Activated CD4-positive, alpha-beta T cell treated with anti-CD3 and anti-CD28 coated beads, Interleukin-10, Interleukin-2, amounts not matched to agents 100 ng/mL and 50 ng/mL, durations not matched to agents 16 hours and 8 hours (primary cell): ENCODE results near the gene DNAJB8.

Source experiments
- DNase-seq: peaks from one replicate; pipeline ENCODE4 v3.0.0-alpha.2; 2020

Gene DNAJB8

DNA sequence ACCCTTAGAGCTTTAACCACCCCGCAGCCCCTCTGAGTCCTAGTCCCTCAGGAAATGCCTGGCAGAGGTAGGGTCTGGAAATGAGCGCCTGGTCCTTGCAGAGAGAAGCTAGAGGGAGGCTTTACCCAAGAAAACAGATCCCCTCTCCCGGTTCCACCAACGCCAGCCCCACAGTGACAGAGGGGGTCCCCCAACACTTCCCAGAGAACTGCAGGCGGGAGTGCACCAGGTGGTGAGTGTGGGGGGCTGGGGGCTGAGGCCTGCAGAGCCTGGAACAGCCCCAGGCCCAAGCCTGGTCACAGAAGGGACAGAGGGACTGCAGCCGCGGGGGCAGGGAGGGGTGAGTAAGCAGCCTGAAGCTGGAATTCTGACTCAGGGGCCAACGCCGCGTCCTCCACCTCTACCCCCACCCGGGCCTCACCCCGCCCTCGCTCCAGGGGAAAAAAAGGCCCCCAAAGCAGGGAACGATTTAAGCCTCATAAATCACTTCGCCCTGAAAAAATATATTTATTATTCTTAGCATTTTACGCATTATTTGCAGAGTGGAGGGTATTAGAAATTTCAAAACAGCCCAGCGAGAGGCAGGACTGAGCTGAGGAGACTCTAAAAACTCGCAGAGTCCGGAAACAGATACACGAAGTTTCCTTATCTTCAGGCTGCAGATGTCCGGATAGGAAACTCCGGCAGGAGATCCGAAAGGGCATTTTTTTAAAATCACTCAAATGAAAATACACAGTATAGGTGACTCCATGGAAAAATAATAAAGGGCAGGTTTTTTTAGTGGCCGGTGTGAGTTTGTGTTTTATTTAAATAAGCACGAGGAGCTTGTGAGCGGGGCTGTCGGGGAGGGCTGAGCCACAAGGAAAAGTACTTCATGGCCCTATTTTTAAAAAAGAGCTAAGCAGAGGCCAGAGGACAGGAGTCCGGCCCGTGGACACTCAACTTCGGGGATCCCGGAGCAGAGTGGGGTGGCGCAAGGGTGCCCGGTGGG, 16.3 kb upstream of the DNAJB8 start:
- no peak for DNase-seq

DNA sequence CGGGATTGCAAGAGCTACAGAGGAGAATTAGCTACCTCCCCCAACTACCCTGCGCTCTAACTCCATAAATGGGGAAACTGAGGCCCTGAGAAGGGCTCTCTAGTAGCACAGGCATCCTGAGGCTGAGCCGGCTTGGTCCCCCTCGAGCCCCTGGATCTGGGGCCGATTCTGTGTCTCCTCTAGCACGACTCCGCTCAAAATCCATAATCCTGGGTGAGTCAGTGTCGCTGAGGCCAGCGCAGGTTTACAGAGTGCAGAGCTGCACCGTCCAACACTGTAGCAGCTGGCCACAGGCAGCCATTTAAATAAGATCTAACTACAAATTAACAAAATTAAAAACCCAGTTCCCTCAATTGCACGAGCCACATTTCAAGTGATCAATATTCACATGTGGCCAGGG, 15.5 kb upstream of the DNAJB8 start:
- no peak for DNase-seq

DNA sequence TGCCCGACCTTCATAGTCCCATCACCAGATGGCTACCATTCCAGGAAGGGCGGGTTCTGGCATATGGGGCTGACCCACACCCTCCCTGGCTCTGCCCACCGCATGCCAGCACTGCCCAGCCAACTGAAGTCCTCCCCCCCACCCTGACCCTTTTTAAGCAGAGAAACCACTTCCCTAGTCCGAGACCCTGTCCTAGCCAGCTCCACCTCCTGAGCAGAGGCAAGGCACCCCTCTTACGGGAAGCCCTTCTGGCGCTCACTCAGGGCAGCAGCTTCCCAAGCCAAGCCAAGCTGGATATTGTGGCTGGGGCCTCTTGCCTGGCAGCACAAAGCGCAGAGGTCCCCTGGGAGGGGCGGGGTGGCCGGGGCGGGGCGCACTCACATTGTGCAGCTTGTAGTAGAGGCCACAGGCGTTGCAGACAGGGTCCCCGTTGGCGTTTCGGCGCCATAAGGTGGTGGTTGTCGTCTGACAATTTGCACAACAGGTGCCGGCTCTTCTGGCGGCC, 14.8 kb upstream of the DNAJB8 start:
- no peak for DNase-seq

DNA sequence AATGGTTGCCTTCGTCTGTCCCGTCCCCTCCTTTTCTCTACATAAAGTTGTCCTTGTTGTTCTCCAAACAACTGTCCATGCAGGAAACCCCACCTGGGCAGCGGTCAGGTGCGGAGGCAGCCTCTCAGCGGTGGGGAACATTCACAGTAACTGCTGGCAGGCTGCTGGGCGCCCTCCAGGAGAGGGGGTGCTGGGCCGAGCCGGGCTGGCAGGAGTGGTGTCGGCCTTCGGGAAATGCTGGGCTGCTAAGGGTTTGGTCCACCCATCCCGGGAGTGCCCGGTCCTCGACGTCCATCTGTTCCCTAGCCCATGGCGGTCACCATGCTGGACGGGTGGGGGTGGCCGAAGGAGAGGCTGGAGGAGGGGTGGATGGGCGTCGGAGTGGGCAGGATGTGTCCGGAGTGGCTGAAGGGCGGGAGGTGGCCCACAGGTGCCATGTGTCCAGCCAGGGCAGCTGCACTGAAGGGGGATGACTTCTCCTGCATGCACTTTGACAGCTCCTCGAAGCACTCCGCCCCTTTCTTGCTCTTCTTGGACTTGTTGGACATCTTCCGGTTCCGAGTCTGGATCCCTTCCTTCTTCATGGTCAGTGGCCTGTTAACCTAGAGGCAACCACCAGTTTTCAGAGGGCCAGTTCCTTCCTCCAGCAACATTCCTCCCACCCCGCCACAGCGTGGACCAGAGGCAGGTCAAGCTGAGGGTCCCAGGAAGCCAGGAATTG, 14.2 kb upstream of the DNAJB8 start:
- no peak for DNase-seq

DNA sequence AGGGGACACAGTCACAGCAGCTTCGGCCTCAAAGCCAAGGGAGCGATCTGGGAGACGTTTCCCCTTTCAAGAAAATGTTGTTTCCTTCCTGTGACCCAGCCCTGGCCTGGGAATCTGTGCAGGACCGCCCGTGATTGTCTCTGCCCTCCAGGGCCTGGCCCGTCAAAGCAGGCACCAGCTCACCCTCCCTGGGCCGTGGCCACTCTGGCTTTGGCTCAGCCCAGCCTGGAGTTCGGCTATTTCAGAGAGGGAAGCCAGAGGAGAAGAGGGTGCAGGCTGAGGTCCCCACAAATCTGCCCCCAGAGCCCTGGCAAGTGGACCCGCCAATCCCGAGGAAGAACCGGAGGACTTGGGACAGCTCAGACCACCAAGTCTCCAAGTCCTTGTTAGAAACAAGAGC, 13.6 kb upstream of the DNAJB8 start:
- DNase-seq: no peak

DNA sequence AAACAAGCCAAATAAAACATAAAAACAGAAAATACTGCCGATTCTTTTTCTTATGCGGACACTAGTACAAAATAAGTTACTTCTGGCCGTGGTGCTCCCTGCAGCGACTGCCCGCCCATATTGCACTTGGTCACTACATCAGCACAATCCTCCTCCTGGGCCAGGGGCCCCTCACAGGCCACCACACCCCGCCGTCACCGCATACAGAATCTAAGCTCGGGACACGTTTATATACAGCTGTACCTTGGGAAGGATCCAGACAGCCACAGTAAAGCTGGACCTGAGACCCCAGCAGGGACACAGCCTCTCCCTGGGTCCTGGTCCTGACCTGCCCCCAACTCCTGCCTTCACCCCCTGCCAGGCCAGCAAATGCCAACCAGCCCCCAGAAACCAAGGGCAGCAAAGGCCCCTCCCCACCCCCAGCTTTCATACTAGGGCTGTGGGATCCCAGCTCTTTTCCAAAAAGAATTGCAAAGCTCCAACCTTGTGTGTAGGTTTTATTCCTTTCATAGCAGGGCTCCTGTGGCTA, 12.9 kb upstream of the DNAJB8 start:
- DNase-seq: no peak

DNA sequence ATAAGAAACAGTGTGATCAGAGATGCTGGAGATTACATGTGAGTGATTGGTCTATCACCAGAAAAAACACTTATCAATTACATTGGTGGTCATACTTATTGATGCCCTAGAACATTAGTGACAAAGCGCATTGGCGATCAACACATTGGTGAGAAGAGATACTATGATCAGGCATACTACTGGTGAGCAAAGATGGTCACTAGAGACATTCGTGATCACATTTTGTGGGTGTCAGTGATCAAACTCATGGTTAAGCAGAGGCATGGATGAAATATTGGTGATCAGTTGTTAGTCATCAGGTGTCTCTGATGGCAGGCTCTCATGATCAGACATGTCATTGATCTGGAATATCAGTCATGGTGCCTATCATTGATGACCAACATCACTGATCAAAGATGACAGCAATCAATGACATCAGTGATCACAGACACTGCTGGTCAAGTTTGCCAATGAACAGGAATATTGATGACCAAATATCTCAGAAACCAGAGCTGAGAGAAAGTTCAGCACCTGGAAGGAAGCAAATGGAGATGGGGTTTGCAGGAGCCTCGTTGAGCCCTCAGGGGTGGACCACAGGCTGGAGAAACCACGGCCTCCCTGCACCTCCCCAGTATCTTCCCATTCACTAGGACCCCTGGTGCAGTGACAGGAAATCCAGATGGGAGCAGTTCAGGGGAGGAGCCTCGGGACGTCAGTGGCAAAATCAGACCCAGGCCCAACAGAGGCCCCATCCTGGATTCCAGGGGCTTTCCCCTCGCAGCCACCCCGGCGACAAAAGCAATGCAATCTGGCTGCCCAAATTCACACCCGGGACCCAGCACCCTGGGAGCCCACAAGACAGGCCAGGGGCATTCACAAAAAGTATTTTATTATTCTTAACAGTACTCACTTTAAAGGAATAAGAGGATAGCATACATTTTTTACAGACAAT, 12.2 kb upstream of the DNAJB8 start:
- no peak for DNase-seq

DNA sequence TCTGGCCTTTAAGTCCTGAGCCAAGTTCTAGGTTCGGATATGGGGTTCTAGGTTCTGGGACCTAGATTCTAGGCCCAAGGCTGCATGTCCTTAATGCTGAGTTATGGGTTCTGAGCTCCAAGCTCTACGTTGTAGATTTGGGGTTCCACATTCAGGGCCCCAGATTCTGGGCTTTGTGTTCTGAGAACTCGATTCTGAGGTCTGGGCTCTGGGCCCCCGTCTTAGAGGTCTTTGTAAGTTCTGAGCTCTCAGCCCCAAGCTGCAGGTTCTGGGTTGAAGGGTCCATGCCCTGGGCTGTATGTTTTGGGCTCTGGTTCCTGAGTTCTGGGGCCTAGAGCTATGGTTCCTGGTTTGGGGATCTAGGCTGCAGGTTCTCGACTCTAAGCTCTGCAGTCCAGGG, 10.0 kb upstream of the DNAJB8 start:
- no peak for DNase-seq

DNA sequence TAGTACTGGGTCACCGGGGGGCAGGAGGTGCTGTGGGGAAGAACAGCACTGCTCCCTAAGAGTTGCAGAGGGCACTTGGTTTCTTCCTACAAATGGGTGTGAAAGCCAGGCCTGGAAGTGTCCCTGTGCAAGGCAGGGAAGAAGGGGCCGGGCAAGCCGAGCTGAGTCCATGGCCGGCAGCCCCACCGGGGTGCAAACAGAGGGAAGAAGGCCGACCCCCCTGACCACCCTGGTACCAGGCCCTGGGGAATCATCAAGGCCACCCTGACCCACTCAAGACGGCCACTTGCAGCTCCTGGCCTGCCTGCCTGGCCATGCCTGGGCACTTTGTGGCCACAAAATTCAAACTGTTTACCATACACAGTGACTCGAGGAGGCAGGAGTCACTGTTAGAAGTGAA, 8.7 kb upstream of the DNAJB8 start:
- DNase-seq: no peak

DNA sequence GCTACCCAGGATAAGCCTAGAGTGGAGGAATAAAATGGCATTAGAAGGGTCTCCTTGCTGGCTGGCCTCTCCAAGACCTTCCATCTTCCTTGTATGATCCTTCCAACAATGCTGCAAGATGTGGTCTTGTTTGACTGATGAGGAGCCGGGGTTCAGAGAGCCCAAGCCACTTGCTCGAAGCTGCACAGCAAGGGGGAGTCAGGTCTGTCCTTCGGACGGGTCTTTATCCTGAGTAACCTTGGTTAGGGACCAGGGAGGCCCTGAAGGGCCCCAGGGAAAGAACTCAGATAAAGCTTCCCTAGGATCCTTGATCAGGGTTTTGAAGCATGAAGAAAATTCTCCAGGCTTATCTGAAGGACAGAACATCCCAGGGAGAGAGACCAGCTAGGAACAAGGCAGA, 7.0 kb upstream of the DNAJB8 start:
- no peak for DNase-seq

DNA sequence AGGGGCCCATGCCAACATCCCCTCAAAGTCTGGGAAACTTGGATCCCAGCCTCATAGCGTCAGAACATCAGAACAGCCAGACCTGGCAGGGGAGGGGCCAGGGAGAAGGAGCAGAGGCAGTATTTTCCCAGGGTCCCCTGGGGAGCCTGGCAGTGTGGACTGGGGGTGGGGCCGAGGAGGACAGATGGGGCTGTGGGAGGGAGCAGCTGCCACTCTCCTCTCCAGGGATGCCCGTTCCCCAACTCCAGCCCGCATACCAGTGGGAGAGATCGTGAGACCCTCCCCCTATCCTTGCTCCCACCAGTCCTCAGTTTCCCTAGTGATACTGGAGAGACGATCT, 6.5 kb upstream of the DNAJB8 start:
- no peak for DNase-seq

DNA sequence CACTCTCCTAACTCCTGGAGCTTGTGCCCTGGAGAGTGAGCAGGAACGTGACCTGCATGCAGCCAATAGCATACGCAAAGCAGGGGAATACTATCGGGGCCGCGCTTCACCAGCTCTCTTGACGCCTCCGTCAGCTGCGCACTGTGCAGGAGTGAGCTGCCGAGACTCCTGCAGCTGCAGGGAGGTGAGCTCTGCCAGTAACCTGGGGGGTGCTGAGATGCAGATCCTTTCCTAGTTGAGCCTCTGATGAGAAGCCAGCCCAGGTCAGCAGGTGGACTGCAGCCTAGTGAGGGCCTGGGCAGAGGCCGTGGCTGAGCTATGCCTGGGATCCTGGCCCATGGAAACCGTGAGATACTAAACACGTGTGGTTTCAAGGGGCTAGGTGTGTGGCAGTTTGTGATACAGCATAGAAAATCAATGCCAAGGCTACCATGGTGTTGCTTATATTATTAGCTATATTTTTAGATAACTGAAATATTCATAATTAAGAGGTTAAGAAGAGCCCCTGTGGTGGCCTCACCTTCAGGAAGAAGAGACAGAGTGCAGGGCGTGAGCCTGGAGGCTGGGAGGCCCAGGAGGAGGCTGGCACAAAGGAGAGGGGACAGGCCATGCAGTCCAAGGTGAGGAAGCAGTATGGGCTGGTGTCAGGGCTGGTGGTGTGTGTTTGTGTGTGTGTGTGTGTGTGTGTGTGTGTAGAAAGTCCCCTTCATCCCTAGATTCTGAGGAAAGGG, 5.9 kb upstream of the DNAJB8 start:
- DNase-seq: no peak

DNA sequence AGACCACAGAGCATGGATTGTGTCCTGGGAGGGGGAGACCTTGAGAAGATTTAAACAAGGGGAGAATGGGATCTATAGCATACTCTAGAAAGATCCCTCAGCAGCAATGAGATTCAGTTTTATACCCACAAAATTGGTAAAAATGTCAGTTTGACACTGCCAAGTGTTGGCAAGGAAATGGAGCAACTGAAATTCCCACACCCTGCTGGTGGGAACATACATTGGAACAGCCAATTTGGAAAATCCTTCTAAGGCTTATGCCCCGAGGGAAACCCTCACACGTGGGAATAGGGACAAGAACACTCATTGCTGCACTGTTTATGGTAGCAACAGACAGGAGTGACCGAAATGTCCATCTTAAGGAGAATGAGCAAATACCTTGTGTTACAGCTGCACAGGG, 5.0 kb upstream of the DNAJB8 start:
- DNase-seq: no peak

DNA sequence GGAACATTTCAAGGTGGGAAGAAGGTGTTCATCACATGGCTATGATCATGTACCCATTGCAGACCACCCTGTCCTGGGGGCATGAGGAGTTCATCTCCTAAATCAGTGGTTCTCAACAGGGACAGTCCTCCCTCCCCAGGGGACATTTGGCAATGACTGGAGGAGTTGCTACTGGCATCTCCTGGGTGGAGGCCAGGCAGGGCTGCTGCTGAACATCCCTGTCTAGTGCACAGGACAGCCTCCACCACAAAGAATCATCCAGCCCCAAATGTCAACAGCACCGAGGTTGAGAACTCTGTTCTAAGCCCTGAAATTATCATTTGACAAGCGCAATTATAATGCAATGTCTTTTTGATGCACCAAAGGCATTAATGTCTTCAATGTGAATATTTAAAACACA, 4.4 kb upstream of the DNAJB8 start:
- no peak for DNase-seq

DNA sequence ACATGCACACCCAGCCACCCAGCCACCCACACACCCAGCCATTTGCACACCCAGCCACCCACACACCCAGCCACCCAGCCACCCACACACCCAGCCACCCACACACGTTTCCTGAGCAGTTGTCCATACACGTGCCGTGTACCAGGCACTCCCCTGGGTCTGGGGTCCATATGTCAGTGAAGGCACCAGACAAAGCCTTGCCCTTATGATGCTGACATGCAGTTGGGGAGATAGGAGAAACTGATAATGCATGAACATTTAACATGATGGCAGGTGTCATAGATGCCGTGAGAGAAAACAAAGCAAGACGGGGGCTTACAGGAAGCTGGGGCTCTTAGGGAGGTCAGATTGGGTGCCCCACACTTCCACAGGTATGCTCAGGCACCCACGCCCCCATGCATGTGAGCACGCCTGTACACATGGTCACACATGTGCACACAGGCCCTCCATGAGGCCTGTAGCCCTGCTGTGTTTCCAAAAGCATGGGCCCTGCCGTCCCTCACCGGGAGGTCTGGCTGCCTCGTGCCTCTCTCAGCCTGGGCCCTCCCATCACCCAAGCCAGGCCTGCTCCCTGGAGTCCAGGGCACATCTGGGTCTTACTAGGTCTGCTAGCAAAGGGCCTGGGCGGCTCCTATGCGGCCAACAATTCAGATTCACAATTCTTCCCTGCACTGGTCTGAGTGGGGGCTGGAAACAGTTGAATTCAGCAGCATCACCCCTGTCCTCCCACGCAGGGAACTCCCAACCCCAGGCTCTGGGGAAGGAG, 3.6 kb upstream of the DNAJB8 start:
- DNase-seq: no peak

DNA sequence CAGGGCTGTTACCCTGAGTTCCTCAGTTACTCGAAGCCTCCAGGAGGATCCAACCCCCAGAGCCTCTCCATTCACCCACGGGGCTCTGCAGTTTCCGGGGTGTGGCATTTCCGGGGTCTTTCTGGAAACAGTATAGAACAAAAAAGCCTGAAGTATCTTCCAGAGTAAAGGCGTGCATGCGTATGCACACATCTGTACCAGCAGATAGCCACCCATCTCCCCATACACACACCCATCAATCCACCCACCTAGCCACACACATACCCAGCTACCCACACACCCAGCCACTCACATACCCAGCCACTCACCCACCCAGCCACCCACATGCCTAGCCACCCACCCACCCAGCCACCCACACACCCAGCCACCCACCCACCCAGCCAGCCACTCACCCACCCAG, 2.9 kb upstream of the DNAJB8 start:
- DNase-seq: no peak

DNA sequence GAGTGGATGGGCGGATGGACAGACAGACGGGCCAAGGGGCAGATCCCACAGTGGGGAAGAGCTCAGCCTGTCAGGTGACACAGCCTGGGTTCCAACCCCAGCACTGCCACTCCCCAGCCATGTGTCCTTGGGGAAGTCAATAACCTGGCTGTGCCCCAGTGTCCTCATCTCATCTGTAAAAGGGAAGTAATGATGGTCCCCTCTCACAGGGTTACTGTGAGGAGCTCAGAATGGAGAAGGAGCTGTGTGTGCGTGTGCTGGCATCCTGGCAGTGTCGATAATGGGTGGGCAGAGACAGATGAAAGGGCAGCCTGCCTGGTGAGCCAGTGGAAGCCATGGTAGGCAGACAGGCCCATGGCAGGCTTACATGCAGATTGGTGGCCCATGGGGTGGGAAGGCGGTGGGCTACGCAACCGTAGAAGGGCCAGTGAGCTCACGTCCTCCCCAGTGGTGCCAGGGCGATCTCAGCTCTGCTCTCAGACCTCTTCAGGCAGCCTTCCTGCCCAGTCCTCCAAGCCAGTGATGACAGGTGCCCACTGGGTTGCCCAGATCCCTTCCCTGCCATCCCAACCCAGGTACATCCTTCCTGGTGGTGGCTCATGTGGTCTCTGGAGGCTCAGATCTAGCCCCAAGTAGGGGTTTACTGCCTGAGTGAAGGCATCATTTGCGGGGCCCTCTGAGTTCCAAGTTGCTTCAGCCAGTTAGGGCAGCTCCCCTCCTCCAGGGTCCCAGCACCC, 2.3 kb upstream of the DNAJB8 start:
- DNase-seq: no peak

DNA sequence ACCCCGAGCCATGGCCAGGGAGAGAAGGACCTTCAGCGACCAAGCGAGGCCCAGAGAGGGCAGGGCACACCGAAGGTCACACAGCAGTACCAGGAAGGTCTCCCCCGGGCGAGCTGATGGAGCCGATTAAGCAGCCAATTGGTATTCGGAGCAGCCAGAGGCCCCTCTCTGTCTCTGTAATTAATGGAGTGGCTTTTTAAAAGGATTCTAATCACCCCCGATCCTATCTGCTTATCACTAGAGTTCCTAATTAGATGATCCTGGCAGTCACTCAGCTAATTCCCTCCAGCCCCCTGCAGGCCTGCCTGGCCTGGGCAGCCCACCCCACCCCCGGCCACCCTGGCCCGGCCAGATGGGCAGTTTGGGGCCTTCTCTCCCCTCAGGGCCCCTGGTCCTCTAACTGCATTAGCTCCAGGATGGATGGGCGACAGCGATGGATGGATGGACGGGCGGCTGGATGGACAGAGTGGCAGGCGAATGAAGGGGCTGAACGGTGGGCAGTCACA, 1.6 kb upstream of the DNAJB8 start:
- DNase-seq: no peak

DNA sequence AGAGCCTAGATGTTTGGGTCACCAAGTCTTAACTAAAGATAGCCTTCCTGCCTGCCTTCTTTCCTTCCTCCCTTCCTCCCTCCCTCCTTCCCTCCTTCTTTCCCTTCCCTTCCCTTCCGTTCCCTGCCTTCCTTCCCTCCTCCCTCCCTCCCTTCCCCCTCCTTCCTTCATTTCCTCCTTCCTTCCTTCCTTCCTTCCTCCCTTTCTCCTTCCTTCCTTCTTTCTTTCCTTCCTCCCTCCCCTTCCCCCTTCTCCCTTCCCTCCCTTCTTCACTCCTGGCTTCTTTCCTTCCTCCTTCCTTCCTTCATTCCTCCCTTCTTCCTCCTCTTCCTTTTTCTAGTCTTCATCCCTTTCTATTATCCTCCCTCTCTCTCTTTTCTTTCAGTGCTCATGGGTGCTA, 2.0 kb downstream of the DNAJB8 start:
- no peak for DNase-seq

DNA sequence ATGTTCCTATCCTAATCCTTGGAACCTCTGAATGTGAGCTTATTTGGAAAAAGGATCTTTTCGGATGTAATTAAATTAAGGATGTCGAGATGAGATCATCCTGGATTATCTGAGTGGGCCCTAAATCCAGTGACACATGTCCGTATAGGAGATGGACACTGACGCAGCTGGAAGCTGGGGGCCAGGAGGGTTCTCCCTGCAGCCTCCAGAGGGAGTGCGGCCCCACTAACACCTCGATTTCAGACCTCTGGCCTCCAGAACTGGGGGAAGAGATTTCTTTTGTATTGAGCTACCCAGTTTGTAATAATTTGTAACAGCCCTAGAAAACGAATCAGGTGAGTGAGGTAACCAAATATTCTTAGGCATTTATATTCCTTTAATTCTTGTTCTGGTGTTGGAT, 2.5 kb downstream of the DNAJB8 start:
- no peak for DNase-seq
